HG03521 (cell line): ENCODE data around the gene CLMN.
"Not testable (repeated sequence)": the region's sequence is repeated elsewhere in the genome, so short reads cannot be mapped to it uniquely, and the experiment has no call there.

Experiments
- ATAC-seq: cut with Tn5 transposase; IDR thresholded peaks from one replicate; pipeline ENCODE4 v1.9.1; 2021; ENCODE audit warnings: mild to moderate bottlenecking, moderate library complexity; ENCODE audit not compliant: unreplicated experiment

The CLMN gene

GRCh38 chr14:95222870-95223398, 96.8 kb downstream of the CLMN start:
- no peak for ATAC-seq

GRCh38 chr14:95222151-95222631, 97.5 kb downstream of the CLMN start:
- ATAC-seq: no peak

DNA sequence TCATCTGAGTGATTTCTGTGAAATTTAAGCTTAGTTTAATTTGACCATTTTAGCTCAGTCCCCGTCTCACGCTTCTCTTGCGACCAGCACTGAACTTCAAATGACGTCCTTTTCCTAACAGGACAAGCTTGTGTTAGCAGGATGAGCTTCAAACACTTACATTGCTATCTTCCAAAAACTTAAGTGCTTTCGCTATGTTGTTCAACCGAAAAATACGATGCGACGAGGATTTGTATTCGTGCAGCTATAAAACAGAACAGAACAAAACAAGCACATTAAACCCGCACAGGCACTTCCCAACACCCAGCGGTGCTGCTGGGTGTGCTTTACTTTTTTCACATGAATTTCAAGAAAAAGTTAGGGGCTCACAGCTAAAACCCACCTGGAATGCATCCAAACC, 98.2 kb downstream of the CLMN start:
- ATAC-seq: no peak

DNA sequence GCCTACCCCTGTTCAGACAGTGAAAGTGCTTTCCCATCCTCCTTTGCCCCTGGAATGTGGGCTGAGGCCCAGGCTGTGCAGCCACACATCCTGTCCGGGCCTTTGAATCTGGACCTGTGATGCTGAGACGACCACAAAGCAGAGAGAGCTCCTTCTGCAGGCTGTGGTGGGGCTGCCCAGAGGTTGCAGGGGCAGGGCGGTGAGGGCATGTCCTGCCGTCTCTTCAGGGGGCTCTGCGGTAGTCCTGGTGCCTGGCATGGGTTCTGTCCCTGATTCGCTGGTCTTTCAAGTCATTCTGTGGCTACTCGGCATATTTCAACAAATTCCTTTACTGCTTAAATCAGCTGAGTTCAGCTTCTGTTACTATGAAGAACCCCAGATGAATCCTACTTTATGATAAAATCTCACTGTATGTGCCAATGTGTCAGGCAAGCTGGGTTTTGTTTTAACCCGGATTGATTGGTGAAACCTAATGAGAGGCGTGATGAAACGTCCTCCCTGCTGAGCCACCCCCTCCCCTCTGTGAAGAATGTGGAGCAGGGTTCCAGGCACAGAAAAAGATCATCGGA, 99.0 kb downstream of the CLMN start:
- ATAC-seq: no peak

- no peak for ATAC-seq
Observed at GRCh38 chr14:95218472-95219193, 101.1 kb downstream of the CLMN start.

DNA sequence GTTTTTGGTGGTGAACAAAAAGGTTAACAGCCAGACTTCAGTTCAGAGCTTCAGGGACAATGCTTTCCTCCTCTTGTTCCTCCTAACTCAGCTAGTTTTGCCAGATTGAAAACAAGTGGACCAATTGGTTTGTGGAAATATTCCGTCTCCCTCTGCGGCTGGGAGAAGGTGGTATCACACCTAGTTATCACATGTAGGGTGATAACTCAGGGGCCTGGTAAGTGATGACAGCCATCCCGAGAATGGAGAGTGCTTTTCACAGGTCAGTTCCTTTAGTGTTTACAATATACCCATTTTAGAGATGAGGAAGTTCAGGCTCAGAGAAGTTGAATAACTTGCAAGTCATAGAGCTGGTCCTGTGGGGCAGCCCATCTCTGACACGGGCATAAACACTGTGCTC, 101.7 kb downstream of the CLMN start:
- ATAC-seq: no peak

GRCh38 chr14:95217391-95217900, 102.3 kb downstream of the CLMN start:
- no peak for ATAC-seq

DNA sequence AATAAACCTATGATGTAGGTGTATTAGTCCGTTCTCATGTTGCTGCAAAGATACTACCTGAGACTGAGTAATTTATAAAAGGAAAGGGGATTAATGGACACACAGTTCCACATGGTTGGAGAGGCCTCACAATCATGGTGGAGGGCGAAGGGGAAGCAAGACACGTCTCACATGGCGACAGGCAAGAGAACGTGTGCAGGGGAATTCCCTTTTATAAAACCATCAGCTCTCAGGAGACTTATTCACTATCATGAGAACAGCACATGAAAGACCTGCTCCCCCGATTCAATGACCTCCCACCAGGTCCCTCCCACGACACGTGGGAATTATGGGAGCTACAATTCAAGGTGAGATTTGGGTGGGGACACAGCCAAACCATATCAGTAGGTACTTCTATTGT, 103.7 kb downstream of the CLMN start:
- ATAC-seq: no peak

DNA sequence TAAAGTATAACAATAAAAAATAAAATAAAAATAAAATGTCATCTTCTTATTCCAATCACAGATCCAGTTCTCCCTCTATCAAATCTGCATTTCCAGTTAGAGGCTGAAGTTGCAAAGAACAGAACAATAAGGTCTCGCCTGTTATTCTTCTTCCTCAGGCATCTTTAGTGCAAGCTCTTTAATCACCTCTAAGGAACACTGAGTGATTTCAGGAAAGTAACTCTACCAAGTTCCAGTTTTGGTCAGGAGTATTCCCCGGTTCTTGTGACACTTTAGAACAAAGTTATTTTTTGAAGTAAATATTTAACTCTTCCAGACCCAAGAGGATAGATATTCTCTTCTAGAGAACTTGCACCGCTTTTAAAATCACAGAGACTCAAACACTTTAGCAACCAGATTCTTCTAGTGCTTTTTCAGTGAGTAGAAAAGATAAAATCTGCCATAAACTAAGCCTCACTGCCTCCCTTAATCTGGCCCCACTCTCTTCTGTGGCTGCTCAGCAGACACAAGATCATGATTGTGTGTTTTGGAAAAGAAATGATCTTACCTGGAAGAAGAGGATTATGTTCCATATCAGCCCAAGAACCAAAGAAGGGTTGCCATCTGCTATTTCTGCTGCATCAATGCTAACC, 104.5 kb downstream of the CLMN start:
- ATAC-seq: no peak

GRCh38 chr14:95213774-95214173, 105.9 kb downstream of the CLMN start:
- no peak for ATAC-seq

GRCh38 chr14:95211721-95212504, 107.8 kb downstream of the CLMN start:
- ATAC-seq: no peak

- ATAC-seq: no peak
Observed at GRCh38 chr14:95210699-95211098, 109.0 kb downstream of the CLMN start.

DNA sequence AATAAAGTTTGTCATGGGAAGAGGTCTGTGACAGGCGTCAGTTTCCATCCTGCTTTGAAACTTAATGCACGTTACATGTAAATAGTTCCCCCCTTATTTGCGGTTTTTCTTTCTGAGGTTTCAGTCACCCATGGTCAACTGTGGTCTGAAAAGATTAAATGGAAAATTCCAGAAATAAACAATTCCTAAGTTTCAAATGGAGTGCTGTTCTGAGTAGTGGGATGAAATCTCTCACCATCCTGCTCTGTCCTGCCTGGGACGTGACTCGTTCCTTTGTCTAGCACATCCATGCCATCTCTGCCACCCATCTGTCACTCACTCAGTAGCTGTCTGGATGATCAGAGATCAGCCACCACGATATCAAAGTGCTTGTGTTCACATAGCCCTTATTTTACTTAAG, 111.1 kb downstream of the CLMN start:
- ATAC-seq: no peak

DNA sequence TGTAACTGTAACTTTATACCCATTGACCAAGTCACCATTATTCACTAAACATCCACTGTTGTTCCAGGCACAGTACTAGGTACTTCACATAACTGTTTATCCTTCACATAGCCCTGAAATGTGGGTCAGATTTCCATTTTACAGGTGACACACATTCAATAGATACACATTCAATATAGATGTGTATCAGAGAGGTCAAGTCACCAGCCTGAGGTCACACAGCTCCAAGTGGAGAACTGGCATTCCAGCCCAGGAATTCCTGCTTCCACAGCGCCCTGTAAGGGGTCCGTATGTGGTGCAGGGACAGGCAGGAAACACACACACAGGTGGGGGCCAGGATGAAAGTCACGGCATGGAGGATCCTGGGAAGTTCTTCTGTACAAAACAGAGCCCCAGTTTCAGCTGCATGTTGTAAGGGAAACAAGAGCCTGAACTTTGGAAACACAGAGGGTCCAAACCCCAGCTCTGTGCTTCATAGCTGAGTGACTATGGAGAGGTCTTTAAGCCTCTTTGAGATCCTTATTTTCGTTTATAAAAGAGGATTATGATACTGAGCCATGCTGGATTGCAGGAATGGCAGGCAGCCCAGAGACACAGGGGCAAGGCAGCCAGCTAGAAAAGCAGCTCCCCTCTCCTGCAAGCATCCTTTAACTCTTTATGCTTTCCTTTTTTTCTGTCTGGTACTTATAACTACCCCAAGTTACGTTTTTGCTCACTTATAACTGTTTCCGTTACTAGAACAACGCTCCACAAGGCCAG, 112.1 kb downstream of the CLMN start:
- no peak for ATAC-seq

DNA sequence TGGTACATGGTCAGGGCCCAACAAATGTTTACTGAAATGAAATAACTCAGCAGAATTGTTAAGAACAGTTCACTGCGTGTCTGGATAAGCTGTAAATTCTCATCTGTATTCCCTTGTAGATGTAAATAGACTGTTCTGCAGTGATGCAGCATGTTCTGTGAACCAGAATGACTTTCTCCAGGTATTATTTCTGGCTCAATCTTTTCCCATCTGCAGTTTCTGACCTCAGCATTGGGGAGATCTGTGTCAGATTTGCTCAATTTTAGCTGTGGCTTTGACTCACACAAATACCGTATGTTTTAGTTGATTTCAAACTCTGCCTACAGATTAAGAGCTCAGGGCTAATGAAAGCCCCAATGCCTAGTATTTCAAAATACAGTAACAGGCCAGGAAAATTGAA, 113.2 kb downstream of the CLMN start:
- no peak for ATAC-seq

- no peak for ATAC-seq
Observed at GRCh38 chr14:95204705-95205104, 115.0 kb downstream of the CLMN start.

DNA sequence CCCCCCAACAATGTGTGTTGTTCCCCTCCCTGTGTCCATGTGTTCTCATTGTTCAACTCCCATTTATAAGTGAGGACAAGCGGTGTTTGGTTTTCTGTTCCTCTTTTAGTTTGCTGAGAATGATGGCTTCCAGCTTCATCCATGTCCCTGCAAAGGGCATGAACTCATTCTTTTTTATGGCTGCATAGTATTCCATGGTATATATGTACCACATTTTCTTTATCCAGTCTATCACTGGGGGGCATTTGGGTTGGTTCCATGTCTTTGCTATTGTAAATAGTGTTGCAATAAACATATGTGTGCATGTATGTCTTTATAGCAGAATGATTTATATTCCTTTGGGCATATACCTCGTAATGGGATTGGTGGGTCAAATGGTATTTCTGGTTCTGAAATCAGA, 118.0 kb downstream of the CLMN start:
- not testable (repeated sequence) for ATAC-seq

GRCh38 chr14:95200404-95200803, 119.3 kb downstream of the CLMN start:
- no peak for ATAC-seq

- ATAC-seq: no peak
Observed at GRCh38 chr14:95199298-95199983, 120.3 kb downstream of the CLMN start.

DNA sequence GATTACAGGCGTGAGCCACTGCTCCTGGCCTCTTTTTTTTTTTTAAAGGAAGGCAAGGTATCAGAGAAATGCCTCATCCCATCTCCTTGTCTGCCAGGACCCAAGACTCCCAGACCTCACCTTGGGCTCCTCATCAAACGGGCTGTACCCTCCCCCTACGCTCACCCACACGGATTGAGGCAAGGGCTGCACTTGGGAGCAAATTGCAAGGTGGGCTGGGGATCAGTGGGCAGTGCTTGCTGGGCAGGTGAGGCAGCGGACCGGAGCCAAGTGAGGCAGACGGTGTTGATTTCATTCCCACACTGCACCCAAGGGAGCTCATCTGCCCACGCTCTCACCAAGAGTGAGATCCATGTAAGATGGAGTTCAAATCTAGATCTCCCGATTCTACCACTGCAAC, 121.4 kb downstream of the CLMN start:
- ATAC-seq: no peak
